ENCODE data around the gene ZNF646.

DNA sequence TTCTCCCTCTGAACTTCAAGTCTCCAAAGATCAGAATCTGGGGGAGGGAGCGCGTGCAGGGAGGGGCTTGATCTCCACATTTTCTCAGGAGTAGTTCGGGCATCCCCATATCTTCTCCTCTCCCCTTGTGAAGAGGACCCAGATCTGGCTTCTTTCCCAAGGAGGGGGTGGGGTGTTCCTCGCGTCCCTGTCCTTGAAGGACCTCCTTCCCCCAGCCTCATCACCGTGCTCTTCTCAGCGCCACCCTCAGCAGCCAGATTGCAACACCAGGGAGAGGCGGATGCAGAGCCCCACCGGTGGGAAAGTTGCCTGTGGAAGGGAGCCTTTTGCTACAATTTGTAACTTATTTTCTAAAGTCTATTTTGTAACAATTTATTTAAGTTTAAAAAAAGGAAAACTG lies 8.9 kb downstream of the ZNF646 start:
- no peak for TF ChIP-seq EZH2phosphoT487 (IDR thresholded peaks at IDR 0.05)
- TF ChIP-seq CTCF (IDR thresholded peaks at IDR 0.05) = no peak
- no peak for TF ChIP-seq EZH2 (IDR thresholded peaks at IDR 0.05)

All from neural progenitor cell (in vitro differentiated cells).